Stimulated activated CD8-positive, alpha-beta memory T cell treated with anti-CD3 and anti-CD28 coated beads, Interleukin-12 subunit alpha, Interleukin-12 subunit beta, amount 100 ng/mL, for 4 hours (primary cell): ENCODE data around the gene UXS1.

ENCODE experiments used
- DNase-seq: peaks from one replicate; pipeline ENCODE4 v3.0.0-alpha.2; 2020; ENCODE audit warnings: low read depth

UXS1 gene

GRCh38 chr2:106109675-106110424 lies 84.3 kb downstream of the UXS1 start:
- DNase-seq = no peak

GRCh38 chr2:106108791-106109190 lies 85.3 kb downstream of the UXS1 start:
- no peak for DNase-seq

- no peak for DNase-seq
These were observed 85.8 kb downstream of the UXS1 start for GRCh38 chr2:106108351-106108750.

GRCh38 chr2:106107509-106108131 lies 86.5 kb downstream of the UXS1 start:
- DNase-seq = no peak

GRCh38 chr2:106106622-106107508 lies 87.2 kb downstream of the UXS1 start:
- DNase-seq = no peak

- no peak for DNase-seq
These were observed 88.8 kb downstream of the UXS1 start for GRCh38 chr2:106105151-106105922.

GRCh38 chr2:106104332-106105062 lies 89.6 kb downstream of the UXS1 start:
- no peak for DNase-seq

GRCh38 chr2:106099691-106100090 lies 94.4 kb downstream of the UXS1 start:
- DNase-seq = no peak

- DNase-seq = no peak
These were observed 95.4 kb downstream of the UXS1 start for GRCh38 chr2:106098664-106099063.

GRCh38 chr2:106098081-106098480 lies 96.0 kb downstream of the UXS1 start:
- no peak for DNase-seq

- DNase-seq = no peak
These were observed 96.8 kb downstream of the UXS1 start for GRCh38 chr2:106097038-106098000.

- DNase-seq = no peak
These were observed 97.6 kb downstream of the UXS1 start for GRCh38 chr2:106096299-106097037.

- peak; percentile 55 for DNase-seq
These were observed 98.4 kb downstream of the UXS1 start for GRCh38 chr2:106095478-106096298.

- DNase-seq = peak; percentile 29
These were observed 99.8 kb downstream of the UXS1 start for GRCh38 chr2:106094131-106094841.

- no peak for DNase-seq
These were observed 103.0 kb downstream of the UXS1 start for GRCh38 chr2:106090916-106091618.

- DNase-seq = no peak
These were observed 104.5 kb downstream of the UXS1 start for GRCh38 chr2:106089611-106090010.
